HG02798 (cell line): ENCODE data around the gene SPPL2B.
"Not testable (repeated sequence)": the region's sequence is repeated elsewhere in the genome, so short reads cannot be mapped to it uniquely, and the experiment has no call there.

ENCODE experiments used
- ATAC-seq: cut with Tn5 transposase; IDR thresholded peaks from one replicate; pipeline ENCODE4 v1.9.1; 2021; ENCODE audit warnings: mild to moderate bottlenecking; ENCODE audit not compliant: unreplicated experiment, poor library complexity

The SPPL2B gene, protein sequence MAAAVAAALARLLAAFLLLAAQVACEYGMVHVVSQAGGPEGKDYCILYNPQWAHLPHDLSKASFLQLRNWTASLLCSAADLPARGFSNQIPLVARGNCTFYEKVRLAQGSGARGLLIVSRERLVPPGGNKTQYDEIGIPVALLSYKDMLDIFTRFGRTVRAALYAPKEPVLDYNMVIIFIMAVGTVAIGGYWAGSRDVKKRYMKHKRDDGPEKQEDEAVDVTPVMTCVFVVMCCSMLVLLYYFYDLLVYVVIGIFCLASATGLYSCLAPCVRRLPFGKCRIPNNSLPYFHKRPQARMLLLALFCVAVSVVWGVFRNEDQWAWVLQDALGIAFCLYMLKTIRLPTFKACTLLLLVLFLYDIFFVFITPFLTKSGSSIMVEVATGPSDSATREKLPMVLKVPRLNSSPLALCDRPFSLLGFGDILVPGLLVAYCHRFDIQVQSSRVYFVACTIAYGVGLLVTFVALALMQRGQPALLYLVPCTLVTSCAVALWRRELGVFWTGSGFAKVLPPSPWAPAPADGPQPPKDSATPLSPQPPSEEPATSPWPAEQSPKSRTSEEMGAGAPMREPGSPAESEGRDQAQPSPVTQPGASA

DNA sequence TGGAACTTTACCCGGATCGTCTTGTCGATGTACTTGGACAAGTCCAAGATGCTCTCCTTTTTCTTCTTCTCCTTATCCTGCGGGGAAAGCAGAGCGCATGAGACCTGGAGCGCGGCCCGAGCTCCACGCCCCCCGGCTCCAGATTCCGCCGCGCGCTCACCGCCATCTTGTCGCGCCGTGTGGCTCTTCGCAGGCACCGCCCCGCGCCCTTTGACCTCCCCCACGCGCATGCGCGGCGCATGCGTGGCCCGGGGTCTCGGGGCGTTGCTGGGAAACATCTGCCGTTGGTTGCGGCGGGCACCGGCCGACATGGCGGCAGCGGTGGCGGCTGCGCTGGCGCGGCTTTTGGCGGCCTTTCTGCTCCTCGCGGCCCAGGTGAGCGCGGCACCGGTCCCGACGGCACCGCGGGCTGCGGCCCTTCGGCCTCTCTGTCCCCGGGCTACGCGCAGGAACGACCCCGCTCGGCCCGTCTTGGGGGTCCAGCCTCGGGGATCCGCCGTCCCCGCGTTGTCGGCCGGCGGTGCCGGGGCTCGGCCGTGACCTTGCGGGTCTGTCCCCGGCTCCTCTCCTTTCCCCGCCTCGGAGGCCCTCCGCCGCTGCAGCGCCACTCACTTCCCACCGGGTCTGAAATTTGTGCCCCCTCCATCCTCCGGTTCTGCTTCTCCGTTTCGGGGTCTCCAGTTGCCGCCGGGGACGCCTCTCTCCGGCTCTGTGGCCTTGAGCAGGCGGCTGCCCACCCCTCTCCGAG lies at the start of gene SPPL2B, which contains the start of gene LSM7:
Gene SPPL2B (plus strand): TSS at position 284 of the 748 bp plus-strand sequence. CDS start 26 bp downstream, at position 310.
Gene LSM7 (minus strand): TSS at position 186 of the 748 bp plus-strand sequence. CDS start 20 bp downstream, at position 166.
- peak; percentile 80 for ATAC-seq

DNA sequence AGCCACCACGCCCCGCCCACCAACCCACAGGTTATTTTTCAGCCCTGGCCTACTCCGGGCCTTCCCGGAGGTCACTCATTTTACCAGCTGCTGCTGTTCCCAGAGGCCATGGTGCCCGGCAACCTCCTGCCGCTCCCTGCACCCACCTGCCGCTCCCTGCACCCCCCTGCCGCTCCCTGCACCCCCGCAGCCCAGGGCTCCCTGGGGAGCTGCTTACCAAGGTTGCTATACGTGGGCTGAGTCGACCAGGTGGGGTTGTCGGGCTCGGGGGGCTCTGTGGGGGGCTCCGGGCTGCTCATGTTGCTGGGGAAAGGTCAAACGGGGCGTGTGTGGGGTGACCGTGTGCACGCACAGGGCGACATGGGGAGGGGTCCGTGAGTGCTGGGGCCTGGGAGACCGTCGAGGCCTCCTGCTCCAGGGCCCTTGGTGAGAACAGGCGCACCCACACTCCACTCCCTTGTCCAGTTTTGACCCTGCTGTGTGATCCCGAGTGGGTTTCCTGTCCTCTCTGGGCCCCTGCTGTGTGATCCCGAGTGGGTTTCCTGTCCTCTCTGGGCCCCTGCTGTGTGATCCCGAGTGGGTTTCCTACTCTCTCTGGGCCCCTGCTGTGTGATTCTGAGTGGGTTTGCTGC lies 47.7 kb upstream of the SPPL2B start:
- ATAC-seq = no peak

DNA sequence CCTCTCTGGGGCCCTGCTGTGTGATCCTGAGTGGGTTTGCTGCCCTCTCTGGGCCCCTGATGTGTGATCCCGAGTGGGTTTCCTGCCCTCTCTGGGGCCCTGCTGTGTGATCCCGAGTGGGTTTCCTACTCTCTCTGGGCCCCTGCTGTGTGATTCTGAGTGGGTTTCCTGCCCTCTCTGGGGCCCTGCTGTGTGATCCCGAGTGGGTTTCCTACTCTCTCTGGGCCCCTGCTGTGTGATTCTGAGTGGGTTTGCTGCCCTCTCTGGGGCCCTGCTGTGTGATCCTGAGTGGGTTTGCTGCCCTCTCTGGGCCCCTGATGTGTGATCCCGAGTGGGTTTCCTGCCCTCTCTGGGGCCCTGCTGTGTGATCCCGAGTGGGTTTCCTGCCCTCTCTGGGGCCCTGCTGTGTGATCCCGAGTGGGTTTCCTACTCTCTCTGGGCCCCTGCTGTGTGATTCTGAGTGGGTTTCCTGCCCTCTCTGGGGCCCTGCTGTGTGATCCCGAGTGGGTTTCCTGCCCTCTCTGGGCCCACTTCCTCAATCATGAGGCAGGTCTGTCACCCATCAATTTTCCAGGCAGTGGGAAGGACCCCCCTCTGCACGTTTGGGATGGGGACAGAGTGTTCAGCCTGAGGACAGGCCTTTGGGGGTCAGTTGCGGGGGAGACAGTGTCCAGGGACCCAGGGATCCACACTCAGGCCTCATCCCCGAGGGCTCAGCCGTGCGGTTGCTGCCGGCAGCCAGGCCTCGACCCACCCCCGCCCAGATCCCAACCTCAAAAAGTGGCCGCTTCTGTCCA lies 47.0 kb upstream of the SPPL2B start:
- not testable (repeated sequence) for ATAC-seq

DNA sequence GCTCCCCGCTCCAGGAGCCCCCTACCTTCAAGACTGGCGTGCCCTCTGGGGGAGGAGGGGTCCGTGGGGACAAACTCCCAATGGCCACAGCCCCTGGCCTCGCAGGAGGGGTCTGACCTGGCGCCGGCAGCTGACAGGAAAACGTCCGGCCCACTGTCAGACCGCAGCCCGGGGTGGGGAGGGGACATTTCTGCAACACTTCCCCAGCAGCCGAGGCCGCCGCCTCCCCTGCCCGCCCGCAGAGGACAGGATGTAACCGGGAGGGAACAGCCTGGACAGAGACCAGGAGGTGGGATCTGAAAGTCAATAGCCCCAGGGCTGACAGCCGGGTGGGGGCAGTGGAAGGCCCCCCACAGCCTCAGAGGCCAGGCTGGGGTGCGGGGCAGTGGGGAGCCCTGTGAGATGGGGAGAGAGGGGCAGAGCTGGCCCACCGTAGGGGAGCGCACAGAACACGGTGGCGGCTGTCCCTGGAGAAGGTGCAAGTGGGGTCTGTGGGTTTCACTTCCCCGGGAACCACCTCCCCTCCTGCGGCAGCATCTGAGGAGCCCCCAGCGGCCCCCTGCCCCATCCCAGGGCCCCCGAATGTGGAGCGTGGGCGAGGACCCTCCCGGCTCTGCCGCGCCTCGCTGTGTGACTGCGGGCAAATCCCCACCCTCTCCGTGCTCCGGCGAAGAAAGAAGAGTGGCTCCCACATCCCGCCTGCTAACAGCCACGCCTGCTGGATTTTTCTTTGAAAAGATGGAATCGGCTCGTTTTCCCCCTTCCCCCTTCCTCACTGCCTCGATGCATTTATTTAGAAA lies 46.2 kb upstream of the SPPL2B start, which contains the start of gene PEAK3:
Gene PEAK3 (minus strand): TSS at position 114 of the 800 bp plus-strand sequence. CDS start 1,244 bp downstream, outside the sequence.
- no peak for ATAC-seq

DNA sequence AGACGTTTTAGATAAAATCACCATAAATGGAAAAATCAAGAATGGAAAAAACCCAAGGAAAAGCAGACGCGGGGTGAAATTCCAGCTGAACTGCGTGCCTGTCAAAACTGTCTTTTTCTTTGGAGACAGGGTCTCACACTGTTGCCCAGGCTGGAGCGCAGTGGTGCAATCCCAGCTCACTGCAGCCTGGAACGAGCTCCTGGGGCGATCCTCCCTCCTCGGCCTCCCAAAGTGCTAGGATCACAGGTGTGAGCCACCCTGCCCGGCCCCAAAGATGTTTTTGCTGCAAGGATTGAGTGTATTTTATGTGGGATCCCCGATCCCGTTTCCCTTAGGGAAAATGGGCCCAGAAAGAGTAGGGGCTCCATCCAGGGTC lies 45.6 kb upstream of the SPPL2B start:
- no peak for ATAC-seq

DNA sequence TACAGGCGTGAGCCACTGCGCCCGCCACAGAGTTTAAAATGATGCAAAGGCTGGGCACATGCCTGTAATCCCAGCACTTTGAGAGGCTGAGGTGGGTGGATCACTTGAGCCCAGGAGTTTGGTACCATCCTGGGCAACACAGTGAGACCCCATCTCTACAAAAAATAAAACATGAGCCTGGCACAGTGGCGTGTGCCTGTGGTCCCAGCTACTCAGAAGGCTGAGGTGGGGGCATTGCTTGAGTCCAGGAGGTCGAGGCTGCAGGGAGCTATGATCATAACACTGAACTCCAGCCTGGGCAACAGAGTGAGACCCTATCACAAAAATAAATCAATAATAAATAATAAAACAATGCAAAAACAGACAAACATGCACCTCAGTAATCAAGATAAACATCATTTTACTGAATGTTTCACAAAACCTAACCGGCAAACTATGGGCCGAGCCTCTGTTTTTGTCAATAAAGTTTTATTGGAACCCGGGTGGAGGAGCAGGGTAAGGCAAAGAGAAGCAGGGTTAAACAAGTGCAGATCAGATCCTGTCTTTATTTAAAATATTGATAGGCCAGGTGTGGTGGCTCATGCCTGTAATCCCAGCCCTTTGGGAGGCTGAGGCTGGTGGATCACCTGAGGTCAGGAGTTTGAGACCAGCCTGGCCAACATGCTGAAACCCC lies 44.5 kb upstream of the SPPL2B start:
- ATAC-seq = no peak

DNA sequence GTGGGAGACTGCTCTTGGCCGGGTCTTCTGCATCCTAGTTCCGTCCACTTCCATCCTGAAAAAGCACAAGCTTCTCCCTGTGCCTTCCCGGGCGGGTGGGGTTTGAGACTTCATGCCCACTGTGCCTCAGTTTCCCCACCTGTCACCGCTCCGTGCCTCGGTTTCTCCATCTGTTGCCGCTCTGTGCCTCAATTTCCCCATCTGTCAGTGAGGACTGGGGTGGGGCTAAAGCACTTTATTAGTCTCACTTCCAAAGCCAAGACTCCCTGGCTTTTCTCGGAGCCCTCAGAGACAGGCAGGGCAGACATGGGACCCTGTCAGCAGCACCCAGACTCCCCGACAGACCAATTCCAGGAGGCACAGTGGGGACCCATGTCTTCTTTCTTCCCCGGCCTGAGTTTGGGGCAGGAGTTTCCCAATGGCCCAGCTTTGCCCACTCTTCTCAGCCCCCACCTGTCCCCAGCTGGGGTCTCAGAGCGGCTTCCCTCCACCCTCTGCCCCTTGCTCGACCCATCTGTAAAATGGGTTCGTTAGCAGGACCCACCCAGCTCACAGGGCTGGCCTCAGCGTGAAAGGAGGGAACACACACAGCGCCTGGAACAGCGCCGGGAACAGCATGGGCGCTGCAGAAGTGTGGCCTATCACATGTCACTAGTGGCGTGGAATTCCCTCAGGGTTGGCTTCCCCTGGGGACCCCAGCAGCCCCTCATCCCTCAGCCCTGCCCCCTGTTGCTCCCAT lies 41.9 kb upstream of the SPPL2B start:
- no peak for ATAC-seq

DNA sequence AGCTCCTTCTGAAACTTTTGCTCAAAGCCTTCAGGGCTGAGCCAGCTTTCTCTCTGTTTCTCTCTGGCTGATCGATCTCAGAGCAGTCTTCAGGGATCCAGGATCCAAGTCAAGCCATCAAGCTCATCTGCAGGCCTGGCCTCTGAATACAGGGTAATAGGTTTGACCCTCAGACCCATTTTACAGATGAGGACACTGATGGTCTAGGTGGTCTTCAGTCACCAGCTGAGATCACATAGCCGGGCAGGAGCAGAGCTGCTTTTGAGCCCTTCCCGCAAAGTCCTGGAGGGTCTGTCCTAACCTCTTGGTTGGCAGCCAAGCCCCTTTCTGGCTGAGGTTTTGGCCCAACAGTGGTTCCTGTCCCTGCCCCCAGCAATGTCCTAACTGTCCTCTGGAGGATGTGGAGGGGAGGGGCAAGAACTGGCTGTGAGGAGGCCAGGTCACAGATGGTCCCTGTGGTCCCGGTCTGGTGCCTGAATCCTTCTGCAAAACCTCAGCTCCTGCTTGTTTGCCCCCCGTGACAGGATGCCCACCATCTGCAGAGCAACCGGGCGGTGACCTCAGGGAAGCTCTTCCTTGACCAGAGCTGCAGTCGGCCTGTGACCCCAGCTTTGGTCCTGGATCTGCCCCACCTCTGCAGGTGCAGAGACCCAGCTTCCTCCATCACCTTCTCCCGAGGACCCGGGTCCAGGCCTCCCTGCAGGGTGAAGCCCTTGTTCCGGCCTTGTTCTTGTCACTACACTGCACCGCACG lies 40.7 kb upstream of the SPPL2B start:
- no peak for ATAC-seq

DNA sequence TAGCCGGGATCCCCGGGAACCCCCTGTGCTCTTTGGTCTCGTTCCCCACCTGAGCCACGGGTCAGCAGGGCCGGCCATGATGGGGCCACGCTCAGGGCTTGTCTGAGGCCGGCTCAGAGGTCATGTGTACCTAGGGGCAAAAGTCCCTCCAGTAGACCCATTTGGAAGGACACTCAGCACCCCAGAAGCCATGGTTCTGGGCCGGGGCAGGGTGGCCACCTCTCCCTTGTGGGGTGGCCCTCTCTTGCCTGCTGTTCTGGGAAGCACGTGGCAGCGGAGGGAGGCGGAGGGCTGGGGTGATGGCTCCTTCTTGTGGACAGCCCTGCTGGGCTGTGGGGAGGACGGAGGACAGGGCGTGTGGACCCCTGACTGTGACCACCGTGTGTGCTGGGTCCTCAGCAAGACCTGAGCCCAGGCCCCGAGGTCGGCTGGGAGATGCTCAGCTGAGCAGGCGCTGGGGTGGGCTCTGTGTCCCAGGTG lies 40.1 kb upstream of the SPPL2B start:
- no peak for ATAC-seq

DNA sequence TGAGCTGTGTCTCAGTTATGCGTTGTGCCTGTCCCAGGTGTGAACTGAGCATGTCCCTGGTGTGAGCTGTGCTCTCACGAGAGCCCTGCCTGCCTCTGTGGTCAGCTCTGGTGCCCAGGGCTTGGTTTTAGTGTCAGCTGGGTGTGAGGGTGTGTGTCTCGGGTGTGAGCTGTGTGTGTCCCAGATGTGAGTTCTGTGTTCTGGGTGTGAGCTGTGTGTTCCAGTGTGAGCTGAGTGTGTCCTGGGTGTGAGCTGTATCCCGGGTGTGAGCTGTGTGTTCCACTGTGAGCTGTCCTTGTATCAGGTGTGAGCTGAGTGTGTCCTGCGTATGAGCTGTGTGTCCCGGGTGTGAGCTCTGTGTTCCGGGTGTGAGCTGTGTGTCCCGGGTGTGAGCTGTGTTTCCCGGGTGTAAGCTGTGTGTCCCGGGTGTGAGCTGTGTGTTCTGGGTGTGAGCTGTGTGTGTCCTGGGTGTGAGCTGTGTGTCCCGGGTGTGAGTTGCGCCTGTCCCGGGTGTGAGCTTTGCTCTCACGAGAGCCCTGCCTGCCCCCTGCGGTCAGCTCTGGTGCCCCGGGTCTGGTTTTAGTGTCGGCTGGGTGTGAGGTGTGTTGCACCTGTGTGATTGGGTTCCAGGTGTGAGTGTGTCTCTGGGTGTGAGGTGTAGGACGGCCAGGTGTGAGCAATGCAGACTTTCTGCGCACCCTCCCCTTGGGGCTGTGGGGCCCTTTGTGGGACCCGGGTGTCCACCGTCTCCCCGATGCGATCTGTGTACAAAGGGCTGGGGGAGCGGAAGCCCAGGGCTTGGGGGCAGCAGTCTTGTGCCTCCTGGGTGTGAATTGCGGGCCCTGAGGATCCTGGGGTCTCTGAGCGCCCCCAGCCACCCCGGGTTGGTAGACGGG lies 39.4 kb upstream of the SPPL2B start:
- ATAC-seq = no peak

DNA sequence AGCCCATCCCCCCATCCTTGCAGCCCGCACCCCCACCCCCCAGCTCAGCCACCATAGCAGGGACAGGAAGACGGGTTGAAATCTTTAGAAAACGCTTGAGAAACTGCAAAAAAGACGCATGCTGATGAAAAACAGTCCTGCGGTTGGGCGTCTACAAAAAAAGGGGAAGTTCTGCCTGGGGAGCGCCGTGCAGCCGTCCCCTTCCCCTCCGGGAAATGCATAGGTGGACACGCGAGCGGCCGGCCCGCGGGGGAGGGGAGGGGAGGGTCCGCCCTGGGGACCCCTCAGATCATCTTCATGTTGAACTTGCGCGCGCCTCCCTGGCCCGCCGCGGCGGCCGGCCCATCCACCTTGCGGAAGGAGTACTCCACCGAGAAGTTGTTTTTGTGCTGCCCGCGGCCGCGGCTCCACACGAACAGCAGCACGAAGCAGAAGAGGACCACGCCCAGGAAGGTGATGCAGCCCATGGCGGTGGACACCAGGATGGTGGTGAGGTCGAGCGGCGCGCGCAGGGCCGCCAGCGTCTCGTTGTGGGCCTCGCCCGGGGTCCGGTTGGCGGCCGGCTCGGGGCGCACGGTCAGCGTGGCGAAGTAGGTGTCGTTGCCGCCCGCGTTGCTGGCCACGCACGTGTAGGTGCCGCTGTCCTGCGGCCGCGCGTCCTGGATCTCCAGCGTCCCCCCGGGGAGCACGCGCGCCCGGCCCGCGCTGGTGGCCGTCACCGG lies 38.6 kb upstream of the SPPL2B start:
- ATAC-seq = no peak

DNA sequence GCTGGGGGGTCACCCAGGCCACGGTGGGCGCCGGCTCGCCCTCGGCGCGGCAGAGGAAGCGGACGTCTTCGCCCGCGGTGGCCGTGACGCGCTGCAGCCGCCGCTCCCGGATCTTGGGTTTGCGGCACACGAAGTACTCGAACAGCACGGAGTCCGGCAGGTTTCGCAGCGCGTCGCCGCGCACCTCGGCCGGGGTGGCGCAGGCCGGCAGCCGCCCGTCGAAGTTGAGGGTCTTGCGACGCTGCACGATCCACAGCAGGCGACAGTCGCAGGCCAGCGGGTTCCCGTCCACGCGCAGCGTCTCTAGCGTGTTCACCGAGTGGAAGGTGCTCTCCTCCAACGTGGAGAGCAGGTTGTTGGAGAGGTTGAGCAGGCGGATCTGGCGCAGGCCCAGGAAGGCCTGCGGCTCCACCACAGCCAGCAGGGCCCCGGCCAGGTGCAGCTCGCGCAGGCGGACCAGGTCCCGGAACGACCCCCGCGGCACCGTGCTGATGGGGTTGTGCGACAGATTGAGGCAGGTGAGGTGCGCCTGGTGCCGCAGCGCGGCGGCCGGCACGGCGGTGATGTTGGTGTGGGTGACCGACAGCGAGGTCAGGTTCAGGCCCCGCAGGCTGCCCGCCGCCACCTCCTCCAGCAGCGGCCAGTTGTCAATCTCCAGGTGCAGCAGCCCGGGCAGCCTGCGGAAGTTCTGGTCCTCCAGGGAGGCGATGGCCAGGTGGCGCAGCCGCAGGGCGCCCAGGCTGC lies 37.9 kb upstream of the SPPL2B start:
- ATAC-seq = no peak

DNA sequence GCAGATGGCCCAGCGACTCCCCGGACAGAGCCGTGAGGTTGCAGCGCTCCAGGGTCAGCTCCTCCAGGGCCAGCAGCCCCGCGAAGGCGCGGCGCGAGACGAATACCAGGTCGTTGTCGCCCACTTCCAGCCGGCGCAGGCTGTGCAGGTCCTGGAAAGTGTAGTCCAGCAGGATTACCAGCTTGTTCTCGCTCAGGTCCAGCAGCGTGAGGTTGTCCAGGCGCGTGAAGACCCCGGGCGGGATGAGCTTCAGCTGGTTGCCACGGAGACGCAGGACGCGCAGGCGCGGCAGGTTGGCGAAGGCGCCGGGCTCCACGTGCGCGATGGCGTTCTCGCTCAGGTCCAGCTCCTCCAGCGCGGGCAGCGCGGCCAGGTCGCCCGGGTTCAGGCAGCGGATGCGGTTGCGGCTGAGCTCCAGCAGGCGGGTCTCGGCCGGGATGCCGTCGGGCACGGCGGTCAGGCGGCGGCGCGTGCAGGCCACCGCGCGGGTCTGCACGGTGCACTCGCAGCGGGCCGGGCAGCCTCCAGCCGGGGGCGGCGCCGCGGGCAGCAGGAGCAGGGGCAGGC lies 37.2 kb upstream of the SPPL2B start:
- no peak for ATAC-seq

DNA sequence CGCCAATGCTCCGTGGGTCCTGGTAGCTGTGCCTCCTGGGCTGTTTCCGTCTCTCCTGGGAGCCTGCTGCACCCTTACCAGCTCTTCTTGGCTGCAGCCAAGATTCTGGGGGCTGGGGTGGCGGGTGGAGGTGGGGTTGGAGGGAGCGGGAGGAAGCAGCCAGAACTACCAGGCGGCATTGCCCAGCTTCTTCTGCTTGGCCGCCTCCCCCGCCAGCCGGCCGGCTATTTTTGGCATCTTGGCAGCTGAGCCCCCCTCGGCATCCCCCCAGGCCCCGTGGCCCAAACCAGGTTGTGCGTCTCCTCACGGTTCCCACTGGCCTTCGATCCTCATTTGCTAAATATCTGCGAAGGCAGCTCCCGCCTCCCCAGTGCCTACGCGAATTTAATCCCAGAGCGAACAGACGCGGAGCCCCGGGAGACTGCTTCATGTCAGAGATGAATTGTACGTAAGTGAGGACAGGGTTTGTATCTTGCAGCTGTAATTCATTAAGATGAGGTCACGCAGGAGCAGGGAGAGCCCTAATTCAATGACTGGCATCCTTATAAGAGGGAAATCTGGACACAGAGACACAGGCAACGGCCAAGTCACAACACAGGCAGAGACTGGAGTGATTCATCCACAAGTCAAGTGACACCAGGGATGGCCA lies 33.7 kb upstream of the SPPL2B start:
- ATAC-seq = no peak
